Measurements from ENCODE around the gene BAD.
A peak's percentile ranks its signal among the peaks of the same experiment; 100 is the strongest.

The BAD gene

GRCh38 chr11:64231546-64231945, 52.9 kb downstream of the BAD start:
- H3K27ac ChIP-seq: no peak overlapping the region
- TF ChIP-seq CTCF (conservative IDR thresholded peaks at IDR 0.05) (no peak), ZFX (IDR thresholded peaks at IDR 0.05) (no peak)

- TF ChIP-seq CTCF (conservative IDR thresholded peaks at IDR 0.05): no peak
- TF ChIP-seq ZFX (IDR thresholded peaks at IDR 0.05): no peak
- H3K27ac ChIP-seq: peak overlapping the region; percentile 78
Observed at GRCh38 chr11:64230985-64231365, 53.5 kb downstream of the BAD start.

GRCh38 chr11:64230171-64230984, 54.1 kb downstream of the BAD start, which contains the start of gene DNAJC4:
TSS of gene DNAJC4 (plus strand) at chr11:64230548. CDS start at chr11:64230855, 307 bp downstream.
- TF ChIP-seq ZFX (IDR thresholded peaks at IDR 0.05): no peak; the same call in 1 of the 2 replicates
- no peak for TF ChIP-seq CTCF (conservative IDR thresholded peaks at IDR 0.05)
- H3K27ac ChIP-seq: peak within 1 kb of the TSS; percentile 78

- TF ChIP-seq ZFX (IDR thresholded peaks at IDR 0.05) (no peak), CTCF (conservative IDR thresholded peaks at IDR 0.05) (no peak)
Observed at GRCh38 chr11:64229744-64230170, 54.7 kb downstream of the BAD start.

GRCh38 chr11:64229090-64229743, 55.2 kb downstream of the BAD start:
- peak overlapping the region; percentile 78 for H3K27ac ChIP-seq
- no peak for TF ChIP-seq CTCF (conservative IDR thresholded peaks at IDR 0.05)
- TF ChIP-seq ZFX (IDR thresholded peaks at IDR 0.05): no peak

More at GRCh38 chr11:64229744-64230170, 54.7 kb downstream of the BAD start:
- peak overlapping the region; percentile 78 for H3K27ac ChIP-seq

- peak overlapping the region; percentile 91 for H3K27ac ChIP-seq
- TF ChIP-seq ZFX (IDR thresholded peaks at IDR 0.05): no peak
- TF ChIP-seq CTCF (conservative IDR thresholded peaks at IDR 0.05): no peak
Observed at GRCh38 chr11:64227405-64227956, 57.0 kb downstream of the BAD start.
